Smooth muscle cell (in vitro differentiated cells): Measurements from ENCODE around the gene ATP2B2. TPM values are rescaled to one million over a fixed set of nuclear protein-coding genes. Genes with fewer than 3 reads are reported as not detected.

Experiments
- DNase-seq: peaks from one replicate; lab custom pipeline; 2025; ENCODE audit not compliant: unreplicated experiment; lab: John Stamatoyannopoulos, UW
- H2AFZ ChIP-seq: fragments of 200-600 bp; sonication (generic); 2 replicates; pipeline ENCODE4 v1.6.0; 2016; ENCODE audit warnings: antibody characterized with exemption, low read depth, mild to moderate bottlenecking
- H3F3A ChIP-seq: fragments of 200-600 bp; sonication (generic); 2 replicates; pipeline ENCODE4 v1.6.0; 2017; ENCODE audit warnings: antibody characterized with exemption, low read depth
- H3K27ac ChIP-seq: fragments of 200-600 bp; sonication (generic); 2 replicates; pipeline ENCODE4 v1.5.1; 2016; ENCODE audit warnings: low read depth, mild to moderate bottlenecking
- H3K27me3 ChIP-seq: fragments of 200-600 bp; sonication (generic); 2 replicates; pipeline ENCODE4 v1.6.1; 2016; ENCODE audit warnings: low read depth, mild to moderate bottlenecking
- H3K36me3 ChIP-seq: fragments of 200-600 bp; sonication (generic); 2 replicates; pipeline ENCODE4 v1.5.1; 2016; ENCODE audit warnings: low read depth
- H3K4me1 ChIP-seq: fragments of 200-600 bp; sonication (generic); 2 replicates; pipeline ENCODE4 v1.5.1; 2016; ENCODE audit warnings: low read depth
- H3K4me2 ChIP-seq: fragments of 200-600 bp; sonication (generic); 2 replicates; pipeline ENCODE4 v1.6.0; 2016; ENCODE audit warnings: mild to moderate bottlenecking
- H3K4me3 ChIP-seq: fragments of 200-600 bp; sonication (generic); 2 replicates; pipeline ENCODE4 v1.5.1; 2016; ENCODE audit warnings: mild to moderate bottlenecking
- H3K79me2 ChIP-seq: fragments of 200-600 bp; sonication (generic); 2 replicates; pipeline ENCODE4 v1.6.0; 2016; ENCODE audit warnings: low read depth, mild to moderate bottlenecking
- H3K9ac ChIP-seq: fragments of 200-600 bp; sonication (generic); 2 replicates; pipeline ENCODE4 v1.6.0; 2016; ENCODE audit warnings: low read depth
- H3K9me3 ChIP-seq: fragments of 200-600 bp; sonication (generic); replicated peaks from 2 replicates; pipeline ENCODE4 v1.5.1; 2016; ENCODE audit warnings: low read depth
- H4K20me1 ChIP-seq: fragments of 200-600 bp; sonication (generic); 2 replicates; pipeline ENCODE4 v1.6.0; 2016; ENCODE audit warnings: low read depth
- WGBS: methylation state at CpG from one replicate; pipeline ENCODE4 v1.1.7; 2016; ENCODE audit warnings: low lambda C conversion rate; 5-methylcytosine and 5-hydroxymethylcytosine counted together
- polyA plus RNA-seq: library from polyadenylated mRNA; unstranded; fragments of >200 nt; fragmentation: Nextera tagmentation; extraction: Ambion mirVana; gene quantifications from 2 replicates; pipeline ENCODE4 v1.2.1, GENCODE V29; 2016
- total RNA-seq: library from RNA; depleted of rRNA; stranded (reverse); fragments of >200 nt; gene quantifications from 2 replicates; pipeline ENCODE4 v1.2.3, GENCODE V29; 2014
- TF ChIP-seq, protein P1 (sequence below): fragments of 200-600 bp; sonication (generic); IDR thresholded peaks from 2 replicates; pipeline ENCODE4 v1.5.1; 2017; ENCODE audit warnings: borderline replicate concordance, mild to moderate bottlenecking, antibody characterized with exemption; ENCODE audit not compliant: insufficient read depth, poor library complexity, severe bottlenecking

The ATP2B2 gene
- total and polyA plus RNA-seq, 2 experiments from 2014 or later, result not detected

DNA sequence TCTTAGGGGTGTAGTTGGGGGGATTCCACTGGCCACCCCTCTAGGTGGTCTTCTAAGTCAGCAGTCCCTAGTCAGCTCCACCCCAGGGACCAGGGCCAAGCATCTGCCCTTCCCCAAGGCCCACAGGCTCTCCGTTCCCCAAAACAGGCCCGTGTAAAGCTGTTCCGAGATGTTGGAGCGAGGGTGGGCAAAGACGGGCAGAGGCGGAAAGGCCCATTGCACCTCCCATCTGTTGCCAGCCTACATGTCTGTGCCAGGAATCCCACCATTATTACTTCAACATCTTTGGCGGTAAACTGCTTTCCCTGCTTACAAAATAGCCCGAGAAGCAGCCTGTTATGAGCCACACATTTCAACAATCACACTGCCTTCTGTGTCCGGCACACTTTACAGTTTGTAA is 1.9 kb upstream of the ATP2B2 start:
- no peak overlapping the region for H2AFZ ChIP-seq
- WGBS, result 95% methylated on average over 9 of the region's 9 CpGs
- no peak overlapping the region for H3K4me3 ChIP-seq
- H3K4me1 ChIP-seq, result no peaks in the 10 kb centered on the region
- H3K9ac ChIP-seq, result no peak overlapping the region
- no peaks in the 10 kb centered on the region for H3F3A ChIP-seq
- no peaks in the 10 kb centered on the region for H3K36me3 ChIP-seq
- peaks cover 33% of the 10 kb centered on the region for H3K27me3 ChIP-seq
- no peaks in the 10 kb centered on the region for H3K9me3 ChIP-seq
- H3K27ac ChIP-seq, result no peak overlapping the region
- H4K20me1 ChIP-seq, result no peaks in the 10 kb centered on the region
- H3K79me2 ChIP-seq, result no peaks in the 10 kb centered on the region
- no peak for DNase-seq
- H3K4me2 ChIP-seq, result no peak overlapping the region
- TF ChIP-seq, protein P1, sequence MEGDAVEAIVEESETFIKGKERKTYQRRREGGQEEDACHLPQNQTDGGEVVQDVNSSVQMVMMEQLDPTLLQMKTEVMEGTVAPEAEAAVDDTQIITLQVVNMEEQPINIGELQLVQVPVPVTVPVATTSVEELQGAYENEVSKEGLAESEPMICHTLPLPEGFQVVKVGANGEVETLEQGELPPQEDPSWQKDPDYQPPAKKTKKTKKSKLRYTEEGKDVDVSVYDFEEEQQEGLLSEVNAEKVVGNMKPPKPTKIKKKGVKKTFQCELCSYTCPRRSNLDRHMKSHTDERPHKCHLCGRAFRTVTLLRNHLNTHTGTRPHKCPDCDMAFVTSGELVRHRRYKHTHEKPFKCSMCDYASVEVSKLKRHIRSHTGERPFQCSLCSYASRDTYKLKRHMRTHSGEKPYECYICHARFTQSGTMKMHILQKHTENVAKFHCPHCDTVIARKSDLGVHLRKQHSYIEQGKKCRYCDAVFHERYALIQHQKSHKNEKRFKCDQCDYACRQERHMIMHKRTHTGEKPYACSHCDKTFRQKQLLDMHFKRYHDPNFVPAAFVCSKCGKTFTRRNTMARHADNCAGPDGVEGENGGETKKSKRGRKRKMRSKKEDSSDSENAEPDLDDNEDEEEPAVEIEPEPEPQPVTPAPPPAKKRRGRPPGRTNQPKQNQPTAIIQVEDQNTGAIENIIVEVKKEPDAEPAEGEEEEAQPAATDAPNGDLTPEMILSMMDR, result no peak

DNA sequence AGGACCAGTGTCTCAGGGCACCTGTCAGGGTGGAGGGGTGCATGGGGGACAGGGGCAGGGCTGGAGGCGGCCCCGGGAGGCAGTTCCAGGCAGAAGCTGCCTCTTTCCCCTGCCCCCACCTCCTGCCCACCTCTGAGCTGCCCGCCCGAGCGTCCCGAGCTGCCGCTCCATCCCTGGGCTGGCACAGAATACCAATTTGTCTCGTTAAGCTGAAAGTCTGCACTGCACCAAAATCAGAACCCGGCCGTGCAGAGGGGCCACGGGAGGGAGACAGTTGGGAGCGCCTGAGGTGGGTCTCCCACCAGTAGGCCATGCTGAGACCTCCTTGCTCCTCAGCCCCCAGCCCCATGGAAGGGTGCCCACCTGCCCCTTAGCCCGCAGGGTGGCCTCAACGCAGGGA is 1.3 kb upstream of the ATP2B2 start:
- peaks cover 33% of the 10 kb centered on the region for H3K27me3 ChIP-seq
- no peak overlapping the region for H3K27ac ChIP-seq
- no peaks in the 10 kb centered on the region for H3K36me3 ChIP-seq
- TF ChIP-seq, protein P1, result no peak
- no peak for DNase-seq
- H3K4me1 ChIP-seq, result no peaks in the 10 kb centered on the region
- WGBS, result 93% methylated on average over 13 of the region's 14 CpGs
- no peak overlapping the region for H3K4me3 ChIP-seq
- H4K20me1 ChIP-seq, result no peaks in the 10 kb centered on the region
- H3K9me3 ChIP-seq, result no peaks in the 10 kb centered on the region
- H3F3A ChIP-seq, result no peaks in the 10 kb centered on the region
- H3K9ac ChIP-seq, result no peak overlapping the region
- H2AFZ ChIP-seq, result no peak overlapping the region
- H3K4me2 ChIP-seq, result no peak overlapping the region
- no peaks in the 10 kb centered on the region for H3K79me2 ChIP-seq

DNA sequence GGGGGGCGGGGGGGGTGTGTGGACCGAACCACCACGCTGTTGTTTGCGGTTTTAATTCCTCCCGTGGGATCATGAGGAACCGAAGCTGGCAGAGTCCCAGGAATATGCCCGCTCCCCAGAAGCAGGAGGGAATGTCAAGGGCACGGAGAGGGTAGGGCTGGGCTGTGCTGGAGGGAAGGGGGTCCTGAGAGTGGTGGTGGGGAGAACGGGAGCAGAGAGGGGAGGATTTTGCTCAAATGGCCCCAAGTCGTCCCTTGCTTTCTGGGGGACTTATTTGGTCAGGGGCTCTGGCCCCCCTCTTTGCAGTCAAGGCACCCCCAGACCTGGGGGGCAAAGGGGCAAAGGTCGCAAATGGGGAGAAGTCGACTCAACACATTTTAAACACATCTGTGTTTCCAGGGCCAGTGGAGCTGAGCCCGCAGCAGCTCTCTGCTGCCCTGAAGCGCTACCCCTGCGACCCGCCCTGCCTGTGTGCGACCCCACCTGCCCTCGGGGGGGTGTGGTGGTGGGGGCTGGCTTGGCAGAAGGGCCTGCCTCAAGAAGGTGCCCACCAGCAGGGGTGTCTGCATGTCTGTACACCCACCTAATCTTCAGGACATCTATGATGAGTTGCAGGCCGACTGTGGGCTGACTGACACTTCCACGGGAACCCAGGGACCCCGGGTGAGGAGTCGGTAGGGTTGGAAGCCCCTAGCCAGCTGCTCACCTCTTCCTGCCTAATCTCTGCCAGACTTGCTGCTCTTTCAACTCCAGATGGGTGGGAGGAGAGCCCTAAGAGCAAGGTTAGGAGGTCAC is 602 bp upstream of the ATP2B2 start:
- no peak for DNase-seq
- 54% methylated on average over 21 of the region's 22 CpGs for WGBS
- H3K27me3 ChIP-seq, result peaks cover 33% of the 10 kb centered on the region
- no peak overlapping the region for H2AFZ ChIP-seq
- H3K4me3 ChIP-seq, result peak overlapping the region; percentile 36
- H3K36me3 ChIP-seq, result no peaks in the 10 kb centered on the region
- no peaks in the 10 kb centered on the region for H3K9me3 ChIP-seq
- TF ChIP-seq, protein P1, result no peak
- H3K4me2 ChIP-seq, result peak overlapping the region; percentile 85
- no peaks in the 10 kb centered on the region for H3K4me1 ChIP-seq
- H4K20me1 ChIP-seq, result no peaks in the 10 kb centered on the region
- no peaks in the 10 kb centered on the region for H3K79me2 ChIP-seq
- no peak overlapping the region for H3K9ac ChIP-seq
- H3F3A ChIP-seq, result no peaks in the 10 kb centered on the region
- no peak overlapping the region for H3K27ac ChIP-seq
